ENCODE results near the gene FOXK1. TPM values are rescaled to one million over a fixed set of nuclear protein-coding genes. Genes with fewer than 3 reads are reported as not detected.

FOXK1 gene
- total RNA-seq, 2 experiments from 2014 or later: 67.8 to 68.1 TPM

DNA sequence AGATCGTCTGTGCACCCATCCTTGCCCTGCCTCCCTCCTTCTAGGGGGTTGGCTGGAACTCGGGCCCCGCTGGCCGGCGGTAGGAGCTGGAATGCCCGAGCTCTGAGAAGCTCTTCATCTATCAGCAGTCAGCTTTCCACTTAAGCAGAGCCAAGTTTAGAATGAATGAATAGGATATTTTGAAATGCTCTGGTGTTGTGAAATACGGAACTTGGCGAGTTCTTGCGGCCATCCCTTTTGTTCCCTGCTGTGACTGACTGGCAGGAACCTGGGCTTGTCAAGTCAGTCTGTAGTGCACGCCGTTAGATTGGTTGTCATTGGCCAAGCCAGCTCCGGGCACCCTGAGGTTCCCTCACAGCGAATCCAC lies 33.3 kb downstream of the FOXK1 start:
- H3K27me3 Mint-ChIP-seq: no peaks in the 10 kb centered on the region
- ATAC-seq (ENCODE audit: poor library complexity) (no peak), DNase-seq (peak in 2 of 14 experiments; percentile 50 to 59)
- Histone ChIP-seq H3K27me3 (ENCODE audit: control insufficient read depth in 1 of 2, insufficient read depth in 2 of 2, low read length in 2 of 2) (no peaks in the 10 kb centered on the region), H3K4me1 (ENCODE audit: insufficient read depth, low read length) (peaks cover 51% of the 10 kb centered on the region), H3K9me3 (ENCODE audit: control insufficient read depth in 1 of 2, insufficient read depth in 1 of 2, low read length in 2 of 2) (peaks cover 0 to 4% of the 10 kb centered on the region in 2 experiments), H3K4me3 (ENCODE audit: low read length) (no peak overlapping the region), H3K36me3 (ENCODE audit: insufficient read depth, low read length) (peaks cover 5% of the 10 kb centered on the region), H3K27ac (ENCODE audit: low read depth in 1 of 2, low read length in 2 of 2) (no peak overlapping the region)
- H3K4me1 Mint-ChIP-seq (ENCODE audit: low read depth): peaks cover 78% of the 10 kb centered on the region
- no peak for TF ChIP-seq CTCF (IDR thresholded peaks at IDR 0.05)
- intact Hi-C loops (cut with DNase I, micrococcal nuclease): no loop called here
- ChIA-PET POLR2A (no interaction called here), CTCF (no interaction called here)
- H3K9me3 Mint-ChIP-seq: no peaks in the 10 kb centered on the region
- no peak overlapping the region for H3K4me3 Mint-ChIP-seq
- H3K36me3 Mint-ChIP-seq (ENCODE audit: low read depth): peaks cover 64% of the 10 kb centered on the region
- peak overlapping the region; percentile 56 for H3K27ac Mint-ChIP-seq

DNA sequence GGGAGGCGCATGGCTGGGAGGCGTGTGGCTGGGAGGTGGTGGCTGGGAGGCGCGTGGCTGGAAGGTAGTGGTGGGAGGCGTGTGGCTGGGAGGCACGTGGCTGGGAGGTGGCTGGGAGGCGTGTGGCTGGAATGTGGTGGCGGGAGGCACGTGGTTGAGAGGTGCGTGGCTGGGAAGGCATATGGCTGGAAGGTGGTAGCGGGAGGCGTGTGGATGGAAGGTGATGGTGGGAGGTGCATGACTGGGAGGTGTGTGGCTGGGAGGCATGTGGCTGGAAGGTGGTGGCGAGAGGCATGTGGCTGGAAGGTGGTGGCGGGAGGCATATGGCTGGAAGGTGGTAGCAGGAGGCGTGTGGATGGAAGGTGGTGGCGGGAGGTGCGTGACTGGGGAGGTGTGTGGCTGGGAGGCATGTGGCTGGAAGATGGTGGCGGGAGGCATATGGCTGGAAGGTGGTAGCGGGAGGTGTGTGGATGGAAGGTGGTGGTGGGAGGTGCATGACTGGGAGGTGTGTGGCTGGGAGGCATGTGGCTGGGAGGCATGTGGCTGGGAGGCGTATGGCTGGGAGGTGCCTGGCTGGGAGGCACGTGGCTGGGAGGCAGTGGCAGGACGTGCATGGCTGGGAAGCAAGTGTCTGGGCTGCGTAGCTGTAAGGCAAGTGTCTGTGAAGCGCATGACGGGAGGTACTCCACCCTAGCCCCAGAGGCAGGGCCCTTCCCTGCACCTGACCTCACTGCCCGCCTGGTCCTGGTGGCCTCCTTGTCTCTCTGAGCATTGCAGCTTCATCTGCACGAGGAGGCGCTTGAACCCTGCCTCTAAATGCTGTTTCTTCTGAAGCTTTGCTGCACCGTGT lies 35.1 kb downstream of the FOXK1 start:
- no peak for TF ChIP-seq CTCF (IDR thresholded peaks at IDR 0.05)
- no peaks in the 10 kb centered on the region for H3K27me3 Mint-ChIP-seq
- peaks cover 59% of the 10 kb centered on the region for H3K36me3 Mint-ChIP-seq (ENCODE audit: low read depth)
- no peaks in the 10 kb centered on the region for H3K9me3 Mint-ChIP-seq
- Histone ChIP-seq H3K4me1 (ENCODE audit: insufficient read depth, low read length) (peaks cover 38% of the 10 kb centered on the region), H3K9me3 (ENCODE audit: control insufficient read depth in 1 of 2, insufficient read depth in 1 of 2, low read length in 2 of 2) (no peaks in the 10 kb centered on the region), H3K4me3 (ENCODE audit: low read length) (no peak overlapping the region), H3K27me3 (ENCODE audit: control insufficient read depth in 1 of 2, insufficient read depth in 2 of 2, low read length in 2 of 2) (no peaks in the 10 kb centered on the region), H3K36me3 (ENCODE audit: insufficient read depth, low read length) (peaks cover 8% of the 10 kb centered on the region), H3K27ac (ENCODE audit: low read depth in 1 of 2, low read length in 2 of 2) (peak overlapping the region in 1 of 2 donors; percentile 23)
- H3K4me1 Mint-ChIP-seq (ENCODE audit: low read depth): peaks cover 62% of the 10 kb centered on the region
- POLR2A ChIA-PET: no interaction called here
- CTCF ChIA-PET: interaction anchor here (1.0 kb wide), 1 partner anchor 16 kb away, joined by 4 read pairs; no protein-coding TSS in a partner anchor
- no peak overlapping the region for H3K4me3 Mint-ChIP-seq
- intact Hi-C loops (cut with DNase I, micrococcal nuclease): no loop called here
- no peak for ATAC-seq (ENCODE audit: poor library complexity)
- peak overlapping the region; percentile 56 for H3K27ac Mint-ChIP-seq
- DNase-seq: no peak

DNA sequence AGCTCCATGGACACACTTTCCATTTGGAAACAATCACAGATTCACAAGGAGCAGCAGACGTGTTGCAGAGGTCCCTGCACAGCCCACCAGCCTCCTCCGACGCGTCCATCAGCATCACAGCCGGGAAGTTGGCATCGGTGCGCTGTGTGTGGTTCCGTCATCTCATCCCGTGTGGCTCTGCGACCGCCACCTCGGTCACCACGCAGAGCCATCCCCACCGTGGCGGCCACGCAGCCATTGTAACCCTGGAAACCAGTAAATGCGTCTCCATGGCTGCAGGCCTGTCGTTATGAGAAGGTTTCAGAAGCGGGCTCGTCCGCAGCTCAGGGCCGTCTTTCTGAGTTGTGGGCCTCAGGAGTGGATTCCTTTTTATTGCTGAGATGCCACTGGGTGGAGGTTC lies 36.0 kb downstream of the FOXK1 start:
- intact Hi-C loops (cut with DNase I, micrococcal nuclease): no loop called here
- Histone ChIP-seq H3K4me1 (ENCODE audit: insufficient read depth, low read length) (peaks cover 34% of the 10 kb centered on the region), H3K27me3 (ENCODE audit: control insufficient read depth in 1 of 2, insufficient read depth in 2 of 2, low read length in 2 of 2) (no peaks in the 10 kb centered on the region), H3K36me3 (ENCODE audit: insufficient read depth, low read length) (peaks cover 14% of the 10 kb centered on the region), H3K9me3 (ENCODE audit: control insufficient read depth in 1 of 2, insufficient read depth in 1 of 2, low read length in 2 of 2) (no peaks in the 10 kb centered on the region), H3K27ac (ENCODE audit: low read depth in 1 of 2, low read length in 2 of 2) (no peak overlapping the region), H3K4me3 (ENCODE audit: low read length) (no peak overlapping the region)
- H3K27ac Mint-ChIP-seq: peak overlapping the region; percentile 51
- no peak for TF ChIP-seq CTCF (IDR thresholded peaks at IDR 0.05)
- H3K27me3 Mint-ChIP-seq: no peaks in the 10 kb centered on the region
- peaks cover 54% of the 10 kb centered on the region for H3K4me1 Mint-ChIP-seq (ENCODE audit: low read depth)
- no peak for DNase-seq
- no peaks in the 10 kb centered on the region for H3K9me3 Mint-ChIP-seq
- ChIA-PET POLR2A (no interaction called here), CTCF (no interaction called here)
- peaks cover 53% of the 10 kb centered on the region for H3K36me3 Mint-ChIP-seq (ENCODE audit: low read depth)
- no peak for ATAC-seq (ENCODE audit: poor library complexity)
- H3K4me3 Mint-ChIP-seq: no peak overlapping the region

All from CD4-positive, alpha-beta T cell (primary cell).